MM.1S (cell line): ENCODE data around the gene ZNHIT3.
"Not testable (repeated sequence)": the region's sequence is repeated elsewhere in the genome, so short reads cannot be mapped to it uniquely, and the experiment has no call there.

Source experiments
- EZH2 ChIP-seq: fragments of 300-600 bp; sonication (generic); optimal IDR thresholded peaks from 2 replicates; pipeline ENCODE3; 2017; ENCODE audit warnings: low read depth, mild to moderate bottlenecking, antibody characterized with exemption, low read length, mixed read lengths
- EZH2phosphoT487 ChIP-seq: fragments of 300-600 bp; sonication (generic); IDR thresholded peaks from 2 replicates; pipeline ENCODE4 v1.6.1; 2018; ENCODE audit warnings: antibody characterized with exemption, low read length
- TF ChIP-seq, protein P1 (sequence below): fragments of 300-600 bp; sonication (generic); IDR thresholded peaks from 2 replicates; pipeline ENCODE4 v1.5.1; 2016; ENCODE audit warnings: antibody characterized with exemption, low read length, mixed read lengths

DNA sequence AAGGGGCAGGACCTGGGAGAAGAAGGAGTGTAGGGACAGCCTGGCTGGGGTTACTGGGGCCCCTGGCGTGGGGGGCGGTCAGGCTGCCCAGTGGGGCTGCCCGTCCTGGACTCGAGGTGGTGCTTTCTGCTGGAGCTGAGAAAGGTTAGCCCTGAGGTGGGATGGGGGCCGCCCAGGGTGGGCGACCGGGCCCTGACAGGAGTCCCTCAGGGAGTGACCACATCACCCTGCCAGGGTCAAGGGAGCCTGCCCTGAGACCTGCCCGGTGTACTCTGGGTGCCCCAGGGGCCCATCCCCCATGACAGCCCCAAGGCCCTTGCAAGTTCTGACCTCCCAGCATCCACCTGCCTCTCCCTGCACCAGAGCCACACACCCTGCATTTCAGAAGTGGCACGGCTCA is 28.8 kb upstream of the ZNHIT3 start:
- TF ChIP-seq, protein P1, sequence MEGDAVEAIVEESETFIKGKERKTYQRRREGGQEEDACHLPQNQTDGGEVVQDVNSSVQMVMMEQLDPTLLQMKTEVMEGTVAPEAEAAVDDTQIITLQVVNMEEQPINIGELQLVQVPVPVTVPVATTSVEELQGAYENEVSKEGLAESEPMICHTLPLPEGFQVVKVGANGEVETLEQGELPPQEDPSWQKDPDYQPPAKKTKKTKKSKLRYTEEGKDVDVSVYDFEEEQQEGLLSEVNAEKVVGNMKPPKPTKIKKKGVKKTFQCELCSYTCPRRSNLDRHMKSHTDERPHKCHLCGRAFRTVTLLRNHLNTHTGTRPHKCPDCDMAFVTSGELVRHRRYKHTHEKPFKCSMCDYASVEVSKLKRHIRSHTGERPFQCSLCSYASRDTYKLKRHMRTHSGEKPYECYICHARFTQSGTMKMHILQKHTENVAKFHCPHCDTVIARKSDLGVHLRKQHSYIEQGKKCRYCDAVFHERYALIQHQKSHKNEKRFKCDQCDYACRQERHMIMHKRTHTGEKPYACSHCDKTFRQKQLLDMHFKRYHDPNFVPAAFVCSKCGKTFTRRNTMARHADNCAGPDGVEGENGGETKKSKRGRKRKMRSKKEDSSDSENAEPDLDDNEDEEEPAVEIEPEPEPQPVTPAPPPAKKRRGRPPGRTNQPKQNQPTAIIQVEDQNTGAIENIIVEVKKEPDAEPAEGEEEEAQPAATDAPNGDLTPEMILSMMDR, result not testable (repeated sequence)
- not testable (repeated sequence) for TF ChIP-seq EZH2, EZH2phosphoT487
